HEK293T (cell line): Measurements from ENCODE around the gene C2orf78.

Source experiments
- ARNT ChIP-seq: fragments of 450-650 bp; IDR thresholded peaks from 2 replicates; pipeline ENCODE4 v1.6.1; 2017; ENCODE audit warnings: mild to moderate bottlenecking
- BHLHE40 ChIP-seq: fragments of 450-650 bp; IDR thresholded peaks from 2 replicates; pipeline ENCODE4 v1.6.1; 2016; ENCODE audit warnings: mild to moderate bottlenecking, moderate library complexity, borderline replicate concordance
- CTBP1 ChIP-seq: fragments of 450-650 bp; IDR thresholded peaks from 2 replicates; pipeline ENCODE4 v1.6.1; 2016; ENCODE audit warnings: borderline replicate concordance
- ELF4 ChIP-seq: fragments of 450-650 bp; IDR thresholded peaks from 2 replicates; pipeline ENCODE4 v1.6.1; 2017; ENCODE audit warnings: antibody characterized with exemption
- FOXA1 ChIP-seq: fragments of 450-650 bp; IDR thresholded peaks from 2 replicates; pipeline ENCODE4 v1.6.1; 2016; ENCODE audit warnings: mild to moderate bottlenecking
- FOXK2 ChIP-seq: fragments of 450-650 bp; IDR thresholded peaks from 2 replicates; pipeline ENCODE4 v1.6.1; 2016; ENCODE audit warnings: mild to moderate bottlenecking
- FOXM1 ChIP-seq: fragments of 450-650 bp; IDR thresholded peaks from 2 replicates; pipeline ENCODE4 v1.6.1; 2017; ENCODE audit warnings: mild to moderate bottlenecking, borderline replicate concordance
- HDGF ChIP-seq: fragments of 450-650 bp; IDR thresholded peaks from 2 replicates; pipeline ENCODE4 v1.6.1; 2017; ENCODE audit warnings: antibody characterized with exemption, borderline replicate concordance
- NFRKB ChIP-seq: fragments of 450-650 bp; IDR thresholded peaks from 2 replicates; pipeline ENCODE4 v1.6.1; 2016; ENCODE audit warnings: mild to moderate bottlenecking, moderate library complexity
- SP1 ChIP-seq: fragments of 450-650 bp; IDR thresholded peaks from 2 replicates; pipeline ENCODE4 v1.6.1; 2017
- SUZ12 ChIP-seq: fragments of 450-650 bp; IDR thresholded peaks from 2 replicates; pipeline ENCODE4 v1.6.1; 2016; ENCODE audit warnings: mild to moderate bottlenecking
- TARDBP ChIP-seq: fragments of 450-650 bp; IDR thresholded peaks from 2 replicates; pipeline ENCODE4 v1.6.1; 2016
- ZNF384 ChIP-seq: fragments of 450-650 bp; IDR thresholded peaks from 2 replicates; pipeline ENCODE4 v1.6.1; 2016
- TF ChIP-seq, protein P1 (sequence below): fragments of 450-650 bp; IDR thresholded peaks from 2 replicates; pipeline ENCODE4 v1.6.1; 2016

- TF ChIP-seq ZNF384 (no peak), BHLHE40 (no peak), ELF4 (no peak), HDGF (no peak), SP1 (no peak), FOXK2 (no peak), SUZ12 (no peak), TARDBP (no peak), CTBP1 (no peak), FOXA1 (no peak), FOXM1 (no peak), ARNT (no peak), NFRKB (no peak)
- TF ChIP-seq, protein P1, sequence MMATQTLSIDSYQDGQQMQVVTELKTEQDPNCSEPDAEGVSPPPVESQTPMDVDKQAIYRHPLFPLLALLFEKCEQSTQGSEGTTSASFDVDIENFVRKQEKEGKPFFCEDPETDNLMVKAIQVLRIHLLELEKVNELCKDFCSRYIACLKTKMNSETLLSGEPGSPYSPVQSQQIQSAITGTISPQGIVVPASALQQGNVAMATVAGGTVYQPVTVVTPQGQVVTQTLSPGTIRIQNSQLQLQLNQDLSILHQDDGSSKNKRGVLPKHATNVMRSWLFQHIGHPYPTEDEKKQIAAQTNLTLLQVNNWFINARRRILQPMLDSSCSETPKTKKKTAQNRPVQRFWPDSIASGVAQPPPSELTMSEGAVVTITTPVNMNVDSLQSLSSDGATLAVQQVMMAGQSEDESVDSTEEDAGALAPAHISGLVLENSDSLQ: no peak
Measured at GRCh38 chr2:73776869-73777519, 7.0 kb upstream of the C2orf78 start.
